Measurements from ENCODE around the gene TMEM163. TPM values are rescaled to one million over a fixed set of nuclear protein-coding genes. Genes with fewer than 3 reads are reported as not detected.

TMEM163 gene
- polyA plus RNA-seq, 2 donors: 0.10 to 0.11 TPM

DNA sequence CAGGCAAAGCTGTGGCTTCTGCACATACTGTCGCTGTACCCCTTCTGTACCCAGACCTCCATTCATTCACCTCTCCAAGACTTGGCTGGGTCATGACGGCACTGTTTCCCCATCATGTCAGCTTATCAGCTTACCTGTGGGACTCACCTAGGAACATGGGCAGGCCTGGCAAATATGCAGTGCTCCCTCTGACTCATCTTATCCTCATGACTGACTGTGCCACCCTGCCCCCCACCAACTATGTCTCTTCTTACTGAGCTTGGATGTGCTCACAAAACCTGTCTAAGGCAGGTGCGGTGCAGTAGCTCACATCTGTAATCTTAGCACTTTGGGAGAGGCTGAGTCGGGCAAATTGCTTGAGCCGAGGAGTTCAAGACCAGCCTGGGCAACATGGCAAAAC lies 312.5 kb downstream of the TMEM163 start:
- no peaks in the 10 kb centered on the region for H3K9me3 ChIP-seq (ENCODE audit: control insufficient read depth in 2 of 2, insufficient read depth in 1 of 2, low read depth in 1 of 2, low read length in 1 of 2)
- H3K4me3 ChIP-seq (ENCODE audit: low read depth in 1 of 2, low read length in 2 of 2): no peak overlapping the region
- H3K27ac ChIP-seq (ENCODE audit: low read depth in 2 of 2, low read length in 1 of 2): peak overlapping the region; percentile 46 to 62
- peaks cover 2 to 6% of the 10 kb centered on the region in 2 donors for H3K36me3 ChIP-seq (ENCODE audit: control insufficient read depth in 2 of 2, insufficient read depth in 2 of 2, low read length in 1 of 2)
- H3K27me3 ChIP-seq (ENCODE audit: control insufficient read depth in 1 of 2, insufficient read depth in 2 of 2, low read length in 2 of 2): no peaks in the 10 kb centered on the region
- 61 to 84% methylated on average over 5 of the region's 5 CpGs for WGBS, 2 donors
- peaks cover 0 to 5% of the 10 kb centered on the region in 2 donors for H3K4me1 ChIP-seq (ENCODE audit: control insufficient read depth in 2 of 2, insufficient read depth in 2 of 2, low read length in 1 of 2)

Other genes with a start within 250 kb of the TMEM163 start
- not detected for gene ACMSD, start 119.6 kb upstream of the TMEM163 start, polyA plus RNA-seq
- gene CCNT2, start 199.8 kb upstream of the TMEM163 start, polyA plus RNA-seq: 10 to 100 TPM in 1 of 2 donors, 1 to 10 TPM in 1; 7.6 to 11.7 TPM

Measured in esophagus (tissue), 2 donors.